ENCODE results near the gene EIF2A. TPM values are rescaled to one million over a fixed set of nuclear protein-coding genes. Genes with fewer than 3 reads are reported as not detected.

EIF2A gene
- polyA plus RNA-seq, 3 donors = 48.5 to 88.7 (median 50.8) TPM

- Histone ChIP-seq H3K9ac (ENCODE audit: insufficient read depth, low read length, poor library complexity, severe bottlenecking) (no peak overlapping the region), H3K4me3 (replicated peaks in 1 of 3; ENCODE audit: low read depth in 2 of 3, low read length in 3 of 3) (no peak overlapping the region), H3K36me3 (replicated peaks in 1 of 2; ENCODE audit: control insufficient read depth in 1 of 2, insufficient read depth in 2 of 2, low read length in 2 of 2) (peaks cover 74 to 86% of the 10 kb centered on the region in 2 donors), H3K27me3 (ENCODE audit: control insufficient read depth in 2 of 2, insufficient read depth in 2 of 2, low read length in 2 of 2) (no peaks in the 10 kb centered on the region), H3K79me2 (ENCODE audit: insufficient read depth, low read length) (peaks cover 19% of the 10 kb centered on the region), H3K4me1 (ENCODE audit: control insufficient read depth in 1 of 2, insufficient read depth in 2 of 2, low read length in 2 of 2) (no peaks in the 10 kb centered on the region), H3K9me3 (replicated peaks in 1 of 2; ENCODE audit: control insufficient read depth in 1 of 2, insufficient read depth in 1 of 2, low read length in 2 of 2) (no peaks in the 10 kb centered on the region), H2AFZ (ENCODE audit: insufficient read depth, low read depth, low read length, poor library complexity, severe bottlenecking) (no peak overlapping the region), H4K20me1 (ENCODE audit: insufficient read depth, low read length) (peaks cover 10% of the 10 kb centered on the region), H3K27ac (ENCODE audit: low read depth in 1 of 2, low read length in 2 of 2) (no peak overlapping the region), H3K4me2 (replicated peaks; ENCODE audit: extremely low read depth, low read length, poor library complexity, severe bottlenecking) (no peak overlapping the region)
- no peaks in the 10 kb centered on the region for H3K27me3 Mint-ChIP-seq (ENCODE audit: low read depth in 3 of 3)
- WGBS (ENCODE audit: insufficient coverage) = no CpG with 5 or more reads among the region's 2 CpGs
- no peaks in the 10 kb centered on the region for H3K4me1 Mint-ChIP-seq
- H3K4me3 Mint-ChIP-seq = no peak overlapping the region
- no peak for TF ChIP-seq CTCF (IDR thresholded peaks at IDR 0.05)
- H3K9me3 Mint-ChIP-seq = no peaks in the 10 kb centered on the region
- DNase-seq = no peak
- H3K27ac Mint-ChIP-seq = no peak overlapping the region
- intact Hi-C loops (cut with micrococcal nuclease) = no loop called here
- H3K36me3 Mint-ChIP-seq = peaks cover 50 to 74% of the 10 kb centered on the region in 2 donors
Measured at GRCh38 chr3:150564243-150564642, 17.7 kb downstream of the EIF2A start.

GRCh38 chr3:150567328-150567727 is 20.7 kb downstream of the EIF2A start:
- H3K36me3 Mint-ChIP-seq = peaks cover 70 to 80% of the 10 kb centered on the region in 2 donors

More at GRCh38 chr3:150567328-150567727, 20.7 kb downstream of the EIF2A start:
- no peaks in the 10 kb centered on the region for H3K4me1 Mint-ChIP-seq
- H3K27ac Mint-ChIP-seq = peak overlapping the region in 1 of 7 donors; percentile 1
- Histone ChIP-seq H3K79me2 (ENCODE audit: insufficient read depth, low read length) (no peaks in the 10 kb centered on the region), H3K27me3 (ENCODE audit: control insufficient read depth in 2 of 2, insufficient read depth in 2 of 2, low read length in 2 of 2) (no peaks in the 10 kb centered on the region), H3K9ac (ENCODE audit: insufficient read depth, low read length, poor library complexity, severe bottlenecking) (no peak overlapping the region), H3K4me3 (replicated peaks in 1 of 3; ENCODE audit: low read depth in 2 of 3, low read length in 3 of 3) (no peak overlapping the region), H3K4me2 (replicated peaks; ENCODE audit: extremely low read depth, low read length, poor library complexity, severe bottlenecking) (no peak overlapping the region), H3K27ac (ENCODE audit: low read depth in 1 of 2, low read length in 2 of 2) (no peak overlapping the region), H2AFZ (ENCODE audit: insufficient read depth, low read depth, low read length, poor library complexity, severe bottlenecking) (no peak overlapping the region), H4K20me1 (ENCODE audit: insufficient read depth, low read length) (no peaks in the 10 kb centered on the region), H3K9me3 (replicated peaks in 1 of 2; ENCODE audit: control insufficient read depth in 1 of 2, insufficient read depth in 1 of 2, low read length in 2 of 2) (no peaks in the 10 kb centered on the region), H3K36me3 (replicated peaks in 1 of 2; ENCODE audit: control insufficient read depth in 1 of 2, insufficient read depth in 2 of 2, low read length in 2 of 2) (peaks cover 87 to 99% of the 10 kb centered on the region in 2 donors), H3K4me1 (ENCODE audit: control insufficient read depth in 1 of 2, insufficient read depth in 2 of 2, low read length in 2 of 2) (no peaks in the 10 kb centered on the region)
- DNase-seq = no peak
- TF ChIP-seq CTCF (IDR thresholded peaks at IDR 0.05) = no peak
- H3K9me3 Mint-ChIP-seq = no peaks in the 10 kb centered on the region
- WGBS (ENCODE audit: insufficient coverage) = no CpG with 5 or more reads among the region's 1 CpG
- H3K27me3 Mint-ChIP-seq (ENCODE audit: low read depth in 3 of 3) = no peaks in the 10 kb centered on the region
- H3K4me3 Mint-ChIP-seq = no peak overlapping the region
- intact Hi-C loops (cut with micrococcal nuclease) = no loop called here
